GM18505 (cell line): ENCODE results near the gene TMEM42.

ENCODE experiments used
- ATAC-seq: cut with Tn5 transposase; IDR thresholded peaks from one replicate; pipeline ENCODE4 v1.9.1; 2021; ENCODE audit not compliant: unreplicated experiment
- POLR2A ChIP-seq: IDR thresholded peaks from 4 replicates; pipeline ENCODE4 v1.6.1; 2011; ENCODE audit warnings: borderline replicate concordance; ENCODE audit not compliant: insufficient read depth, insufficient read length; ENCODE audit errors: extremely low read depth

The TMEM42 gene

DNA sequence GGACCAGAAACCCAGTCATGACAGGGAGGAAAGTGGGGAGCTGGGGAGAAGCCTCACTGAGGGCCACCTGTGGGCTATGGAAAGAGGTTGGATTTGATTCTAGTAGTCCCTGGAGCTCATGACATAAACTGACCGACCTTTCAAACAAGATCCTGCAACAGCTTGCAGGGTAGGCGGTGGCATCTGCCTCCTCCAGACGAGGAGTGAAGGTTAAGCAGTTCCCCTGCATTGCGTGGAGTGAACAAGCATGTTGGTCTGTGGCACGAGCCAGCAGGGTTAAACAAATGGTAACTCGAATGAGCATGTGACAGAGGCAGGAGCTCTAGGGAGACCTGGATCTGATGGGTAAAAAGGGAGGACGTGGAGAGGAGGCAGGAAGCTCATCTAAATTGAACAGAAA is 25.4 kb downstream of the TMEM42 start:
- no peak for ATAC-seq
- TF ChIP-seq POLR2A: no peak

DNA sequence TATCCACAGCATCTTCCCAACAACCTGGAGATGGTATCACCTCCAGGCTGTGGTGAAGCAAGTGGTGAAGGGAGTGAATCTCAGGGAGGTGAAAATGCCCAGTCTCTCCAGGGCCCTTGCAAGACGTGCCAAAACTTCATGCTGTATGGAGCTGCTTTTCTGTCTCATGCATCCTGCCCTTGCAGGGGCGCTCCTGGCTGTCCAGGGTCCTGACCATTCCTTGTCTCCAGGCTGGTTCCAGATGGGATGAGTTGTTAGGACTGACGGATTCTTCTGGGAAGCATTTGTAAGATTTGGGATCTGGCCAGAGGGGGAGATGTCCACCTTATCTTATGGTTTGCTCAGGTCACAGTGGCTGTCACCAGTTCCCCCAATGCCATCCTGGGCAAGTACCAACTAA is 28.5 kb downstream of the TMEM42 start:
- no peak for ATAC-seq
- no peak for TF ChIP-seq POLR2A

GRCh38 chr3:44890852-44891251 is 29.1 kb downstream of the TMEM42 start:
- TF ChIP-seq POLR2A: no peak
- no peak for ATAC-seq

- ATAC-seq: no peak
- TF ChIP-seq POLR2A: no peak
Measured at GRCh38 chr3:44892689-44893088, 31.0 kb downstream of the TMEM42 start.

DNA sequence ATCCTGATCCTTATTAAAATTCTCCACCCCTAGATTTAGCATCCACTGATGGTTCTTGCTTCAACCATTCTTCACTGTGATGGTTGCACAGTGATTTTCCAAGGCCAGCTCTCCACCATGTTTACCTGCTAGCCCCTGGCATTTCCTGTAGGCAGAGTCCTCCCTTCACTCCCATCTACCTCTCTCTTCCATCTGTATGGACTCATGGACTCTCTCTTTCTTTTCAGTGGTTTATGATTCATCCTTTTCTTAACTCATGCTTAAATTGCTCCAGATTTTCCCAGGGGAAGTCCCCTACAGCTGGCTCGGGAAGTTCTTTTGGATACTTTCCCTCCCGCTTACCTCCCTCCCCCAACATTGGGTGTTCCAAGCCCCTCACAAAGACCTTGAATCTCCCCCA is 31.4 kb downstream of the TMEM42 start:
- no peak for ATAC-seq
- TF ChIP-seq POLR2A: no peak

GRCh38 chr3:44894485-44894884 is 32.8 kb downstream of the TMEM42 start:
- ATAC-seq: no peak
- TF ChIP-seq POLR2A: no peak

GRCh38 chr3:44896440-44896839 is 34.7 kb downstream of the TMEM42 start:
- no peak for TF ChIP-seq POLR2A
- ATAC-seq: no peak

DNA sequence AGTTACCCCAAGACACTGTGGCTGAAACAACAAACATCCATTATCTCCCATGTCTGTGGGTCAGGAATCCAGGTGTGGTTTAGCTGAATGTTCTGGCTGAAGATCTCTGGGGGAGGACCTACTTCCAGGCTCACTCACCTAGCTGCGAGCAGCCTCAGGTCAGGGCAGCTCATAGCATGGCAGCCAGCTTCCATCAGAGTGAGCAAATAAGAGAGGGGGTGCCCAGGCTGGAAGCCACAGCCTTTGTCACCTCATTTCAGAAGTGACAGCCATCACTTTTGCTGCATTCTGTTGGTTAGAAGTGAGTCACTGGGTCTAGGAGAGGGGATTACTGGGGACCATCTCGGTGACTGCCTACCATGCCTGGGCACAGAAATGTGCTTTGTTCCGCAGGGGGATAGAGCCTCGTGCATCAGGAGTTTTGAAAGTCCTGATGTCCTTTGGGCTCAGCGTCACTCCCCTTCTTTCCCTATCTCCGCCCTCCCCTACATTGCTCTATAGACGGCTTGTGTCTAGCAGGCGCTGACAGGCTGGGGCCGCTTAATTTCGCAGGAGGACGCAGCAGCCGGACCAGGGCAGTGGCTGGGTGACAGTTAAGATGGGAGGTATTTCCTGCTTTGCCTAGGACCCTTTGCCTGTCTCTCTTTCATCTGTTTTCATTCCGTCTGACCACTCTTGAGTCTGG is 38.1 kb downstream of the TMEM42 start:
- no peak for ATAC-seq
- TF ChIP-seq POLR2A: no peak

DNA sequence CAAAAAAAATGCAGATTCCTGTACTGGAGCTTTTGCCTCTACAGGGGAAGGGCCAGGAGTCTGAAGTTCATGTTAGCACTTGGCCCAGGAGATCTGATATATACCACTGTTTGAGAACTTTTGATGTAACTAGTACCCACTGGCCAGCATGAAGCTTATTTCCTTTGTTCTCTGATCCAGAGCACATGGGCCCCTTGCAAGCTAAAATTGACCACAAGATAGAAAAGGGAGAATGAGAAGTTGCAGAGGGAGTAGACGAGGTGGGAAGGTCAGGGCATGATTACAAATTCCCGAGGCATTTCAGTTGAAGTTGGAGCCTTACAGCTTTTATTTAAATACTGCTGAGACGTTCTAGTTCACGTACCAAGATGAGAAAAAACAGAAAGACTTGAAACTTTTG is 40.9 kb downstream of the TMEM42 start:
- no peak for ATAC-seq
- no peak for TF ChIP-seq POLR2A

DNA sequence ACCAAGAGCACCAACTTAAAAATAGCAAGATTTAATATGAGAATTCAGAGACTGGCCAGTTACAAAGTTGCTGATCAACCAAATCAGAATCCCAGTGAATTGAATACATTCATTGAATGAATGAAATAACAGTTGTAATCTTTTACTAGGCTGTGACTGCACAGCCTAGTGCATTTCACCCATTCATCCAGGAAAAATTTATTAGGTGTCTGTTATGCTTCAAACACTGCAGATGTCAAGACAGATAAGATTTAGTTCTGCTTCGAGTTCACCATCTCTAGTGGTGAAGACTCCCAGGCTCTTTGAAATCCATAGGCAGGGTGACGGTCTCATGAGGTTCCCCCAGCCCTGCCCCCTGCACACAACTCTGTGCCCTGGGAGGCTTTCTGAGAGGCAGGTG is 41.6 kb downstream of the TMEM42 start:
- ATAC-seq: no peak

GRCh38 chr3:44903751-44904150 is 42.0 kb downstream of the TMEM42 start:
- no peak for ATAC-seq
- TF ChIP-seq POLR2A: no peak

More for the DNA sequence above, 41.6 kb downstream of the TMEM42 start:
- no peak for TF ChIP-seq POLR2A

- no peak for ATAC-seq
- no peak for TF ChIP-seq POLR2A
Measured at GRCh38 chr3:44905446-44906157, 43.9 kb downstream of the TMEM42 start.

- no peak for ATAC-seq
- TF ChIP-seq POLR2A: no peak
Measured at GRCh38 chr3:44906997-44907396, 45.3 kb downstream of the TMEM42 start.

DNA sequence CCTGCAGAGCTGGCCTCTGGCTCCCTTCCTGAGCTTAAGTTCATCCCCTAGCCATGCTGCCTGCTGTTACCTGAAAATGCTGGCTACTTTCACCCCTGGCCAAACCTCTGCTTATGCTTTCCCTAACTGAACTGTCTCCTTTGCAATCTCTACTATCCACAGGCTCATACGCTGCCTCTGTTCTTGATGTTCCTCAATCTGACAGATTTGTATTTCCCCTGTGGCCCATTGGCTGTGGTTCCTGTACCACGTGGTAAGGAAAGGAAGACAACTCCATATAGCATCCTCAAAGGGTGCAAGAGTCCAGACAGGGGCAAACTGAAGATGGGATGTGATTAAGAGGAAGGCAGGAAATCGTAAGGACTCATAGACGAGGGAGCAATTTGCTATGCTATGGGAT is 45.9 kb downstream of the TMEM42 start:
- no peak for TF ChIP-seq POLR2A
- ATAC-seq: no peak
